Stimulated activated naive CD4-positive, alpha-beta T cell treated with Interleukin-2 at 50 U/mL for 16 hours (primary cell): ENCODE results near the gene THSD7B.
"Not testable (repeated sequence)": the region's sequence is repeated elsewhere in the genome, so short reads cannot be mapped to it uniquely, and the experiment has no call there.

Experiments
- DNase-seq: peaks from one replicate; lab custom pipeline; 2025; lab: John Stamatoyannopoulos, UW

The THSD7B gene

GRCh38 chr2:137049518-137049917, 284.2 kb downstream of the THSD7B start:
- DNase-seq: no peak

DNA sequence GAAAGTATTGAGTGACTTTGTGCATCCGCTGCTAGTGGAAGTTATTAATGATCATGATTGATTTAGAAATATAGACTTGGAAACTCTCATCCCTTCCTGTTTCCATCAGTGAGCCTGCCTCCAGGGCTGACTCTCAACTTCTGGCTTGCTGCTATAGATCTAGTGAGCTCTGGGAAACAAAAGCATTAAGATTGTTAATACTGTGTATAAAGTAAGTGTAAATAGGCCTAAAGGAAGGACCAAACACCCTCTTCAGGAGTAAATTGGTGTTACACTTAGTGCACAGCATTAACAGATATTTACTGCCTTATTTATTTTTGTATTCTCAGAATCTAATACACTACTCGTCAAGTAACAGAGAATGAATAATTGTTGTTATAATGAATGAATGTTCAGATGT, 285.6 kb downstream of the THSD7B start:
- no peak for DNase-seq

- DNase-seq: no peak
These were observed 286.5 kb downstream of the THSD7B start for GRCh38 chr2:137051778-137052398.

- no peak for DNase-seq
These were observed 291.4 kb downstream of the THSD7B start for GRCh38 chr2:137056704-137057103.

DNA sequence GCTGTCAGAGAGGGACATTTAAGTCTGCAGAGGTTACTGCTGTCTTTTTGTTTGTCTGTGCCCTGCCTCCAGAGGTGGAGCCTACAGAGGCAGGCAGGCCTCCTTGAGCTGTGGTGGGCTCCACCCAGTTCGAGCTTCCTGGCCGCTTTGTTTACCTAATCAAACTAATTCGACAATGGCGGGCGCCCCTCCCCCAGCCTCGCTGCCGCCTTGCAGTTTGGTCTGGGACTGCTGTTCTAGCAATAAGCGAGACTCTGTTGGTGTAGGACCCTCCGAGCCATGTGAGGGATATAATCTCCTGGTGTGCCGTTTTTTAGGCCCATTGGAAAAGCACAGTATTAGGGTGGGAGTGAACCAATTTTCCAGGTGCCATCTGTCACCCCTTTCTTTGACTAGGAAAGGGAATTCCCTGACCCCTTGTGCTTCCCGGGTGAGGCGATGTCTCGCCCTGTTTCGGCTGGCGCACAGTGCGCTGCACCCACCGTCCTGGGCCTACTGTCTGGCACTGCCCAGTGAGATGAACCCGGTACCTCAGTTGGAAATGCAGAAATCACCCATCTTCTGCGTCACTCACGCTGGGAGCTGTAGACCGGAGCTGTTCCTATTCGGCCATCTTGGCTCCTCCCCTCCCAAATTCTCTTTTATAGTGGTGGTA, 310.9 kb downstream of the THSD7B start:
- not testable (repeated sequence) for DNase-seq

DNA sequence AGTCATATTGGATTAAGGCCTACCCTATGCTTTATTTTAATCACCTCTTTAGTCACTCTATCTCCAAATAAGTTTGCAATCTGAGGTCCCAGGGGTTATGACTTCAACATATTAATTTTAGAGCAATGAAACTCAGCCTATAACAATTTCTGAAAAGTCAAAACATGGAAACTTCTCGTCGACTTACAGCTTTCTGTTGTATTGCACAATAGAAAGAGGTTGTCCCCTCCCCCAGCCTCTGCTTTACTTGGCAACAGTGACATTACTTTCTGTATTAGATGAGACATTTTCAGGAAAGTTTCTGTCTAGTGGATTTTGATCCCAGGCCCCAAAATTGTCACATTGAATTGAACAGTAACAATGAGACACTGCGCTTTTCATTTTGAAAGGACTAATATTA, 326.4 kb downstream of the THSD7B start:
- no peak for DNase-seq

DNA sequence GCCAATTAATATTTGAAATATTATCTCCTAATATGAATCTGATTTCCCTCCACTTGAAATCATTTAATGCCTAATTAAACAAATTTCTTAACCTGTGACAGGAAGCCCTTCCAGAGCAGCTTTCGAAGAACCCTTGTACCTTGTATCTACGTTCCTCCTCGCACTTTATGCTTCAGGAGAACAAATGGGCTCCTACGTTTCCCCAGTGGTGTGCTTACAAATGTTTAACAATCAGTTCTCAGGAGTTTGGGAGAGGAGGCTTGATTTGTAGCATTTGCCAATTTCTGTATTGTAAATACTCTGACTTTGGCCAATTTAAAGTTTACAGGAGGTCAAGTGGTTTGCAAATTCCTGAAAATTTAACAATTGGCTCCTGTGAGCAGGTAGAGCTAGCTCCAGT, 327.8 kb downstream of the THSD7B start:
- no peak for DNase-seq

DNA sequence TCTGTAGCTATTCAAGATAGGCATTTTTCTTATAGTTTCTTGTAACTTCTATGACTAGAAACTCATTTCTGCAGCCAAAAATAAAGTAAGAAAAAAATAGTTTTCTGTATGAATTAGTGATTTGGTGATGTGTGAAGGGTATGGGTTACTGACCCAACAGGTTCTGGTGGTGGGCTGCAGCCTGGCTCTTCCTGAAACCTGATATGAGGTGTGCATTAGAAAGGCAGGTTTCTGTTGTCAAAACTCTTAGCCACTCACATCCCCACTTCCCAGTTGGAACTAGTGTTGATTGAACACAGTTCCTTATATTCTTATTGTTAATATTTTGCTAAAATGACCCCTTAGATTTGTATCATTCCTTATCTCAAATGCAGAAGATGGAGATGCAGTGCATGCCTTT, 330.8 kb downstream of the THSD7B start:
- no peak for DNase-seq

DNA sequence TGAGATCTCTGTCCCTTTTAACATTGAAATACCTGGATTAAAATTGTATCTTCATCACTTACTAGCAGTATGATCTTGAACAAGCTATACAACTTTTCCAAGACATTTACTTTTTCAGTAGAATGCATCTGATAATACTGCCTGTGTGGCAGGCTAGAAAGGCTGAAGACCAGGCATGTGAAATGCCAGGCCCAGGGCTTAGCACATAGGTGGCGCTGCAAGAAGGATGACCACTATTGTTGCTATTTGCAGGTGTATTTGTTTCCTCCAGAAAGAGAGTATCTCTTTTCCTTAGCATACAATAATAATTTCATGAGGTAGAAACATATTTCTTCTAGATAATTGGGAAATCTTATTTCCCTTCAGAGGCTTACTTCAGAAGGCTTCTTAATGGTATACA, 331.3 kb downstream of the THSD7B start:
- DNase-seq: no peak

DNA sequence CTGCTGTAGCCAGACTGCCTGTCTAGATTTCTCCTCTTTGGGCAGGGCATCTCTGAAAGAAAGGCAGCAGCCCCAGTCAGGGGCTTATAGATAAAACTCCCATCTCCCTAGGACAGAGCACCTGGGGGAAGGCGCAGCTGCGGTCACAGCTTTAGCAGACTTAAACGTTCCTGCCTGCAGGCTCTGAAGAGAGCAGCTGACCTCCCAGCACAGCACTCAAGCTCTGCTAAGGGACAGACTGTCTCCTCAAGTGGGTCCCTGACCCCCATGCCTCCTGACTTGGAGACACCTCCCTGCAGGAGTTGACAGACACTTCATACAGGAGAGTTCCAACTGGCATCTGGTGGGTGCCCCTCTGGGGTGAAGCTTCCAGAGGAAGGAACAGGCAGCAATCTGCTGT, 336.5 kb downstream of the THSD7B start:
- DNase-seq: not testable (repeated sequence)

DNA sequence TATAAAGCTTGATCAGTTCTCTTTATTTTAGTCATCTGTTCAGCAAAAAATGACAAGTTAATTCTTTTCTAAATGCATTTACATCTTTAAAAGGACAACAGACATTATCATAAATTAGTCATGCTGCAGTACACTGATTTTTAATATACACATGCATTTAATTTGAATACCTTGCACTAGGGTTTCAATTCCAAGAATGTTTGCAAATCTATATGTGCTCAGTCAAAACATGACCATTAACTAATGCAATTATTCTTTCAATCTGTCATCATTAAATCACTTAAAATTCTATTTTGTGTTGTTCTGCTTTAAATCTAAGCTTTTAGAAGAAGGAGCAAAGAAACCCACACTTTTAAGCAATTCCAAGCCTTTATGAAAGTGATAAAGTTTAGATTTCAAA, 342.6 kb downstream of the THSD7B start:
- DNase-seq: no peak

GRCh38 chr2:137111896-137112295, 346.6 kb downstream of the THSD7B start:
- no peak for DNase-seq

DNA sequence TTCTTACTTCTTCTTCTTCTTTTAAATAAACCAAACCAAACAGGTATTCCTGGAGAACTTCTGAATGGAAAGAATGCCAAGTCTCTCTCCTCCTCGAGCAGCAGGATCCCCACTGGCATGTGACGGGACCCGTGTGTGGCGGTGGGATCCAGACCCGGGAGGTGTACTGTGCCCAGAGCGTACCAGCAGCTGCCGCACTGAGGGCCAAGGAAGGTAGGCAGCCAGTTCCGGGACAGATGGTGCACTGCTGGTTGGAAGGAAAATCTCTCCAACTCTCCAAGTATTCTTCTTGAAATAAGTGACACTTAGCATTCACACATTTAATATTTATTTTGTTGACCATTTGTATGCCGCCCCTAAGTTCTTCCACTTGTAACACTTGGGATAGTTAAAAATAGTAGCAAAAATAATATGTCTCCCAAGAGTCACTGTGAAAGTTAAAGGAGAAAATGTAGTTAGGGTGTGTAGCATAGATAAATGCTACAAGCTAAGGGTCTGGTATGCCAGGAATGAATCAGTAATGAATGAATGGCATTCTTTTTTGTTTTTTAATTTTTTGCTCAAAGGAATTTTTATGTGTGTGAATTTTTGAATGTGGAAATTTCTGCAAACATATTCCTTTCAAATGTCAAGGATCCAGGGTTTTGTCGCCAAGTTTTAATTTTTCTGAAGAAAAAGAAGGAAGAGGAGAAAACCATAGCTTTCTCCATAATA, 349.9 kb downstream of the THSD7B start:
- DNase-seq: no peak

DNA sequence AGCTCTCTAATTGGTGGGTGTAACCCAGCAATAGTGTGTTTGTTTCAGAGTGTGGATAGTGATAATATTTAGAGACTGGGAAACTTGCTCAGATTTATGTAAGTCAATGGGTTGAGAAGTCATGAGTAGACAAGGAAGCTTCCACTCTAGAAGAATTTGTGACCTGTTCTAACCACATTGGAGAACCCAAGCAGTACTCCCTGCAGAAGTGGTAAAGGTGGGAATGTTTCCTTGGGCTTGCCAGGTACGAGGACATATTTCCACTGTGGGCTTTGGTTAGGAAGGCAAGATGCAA, 350.4 kb downstream of the THSD7B start:
- DNase-seq: no peak

- DNase-seq: no peak
These were observed 352.0 kb downstream of the THSD7B start for GRCh38 chr2:137117385-137117784.

- DNase-seq: no peak
These were observed 352.8 kb downstream of the THSD7B start for GRCh38 chr2:137118140-137118539.

- no peak for DNase-seq
These were observed 357.9 kb downstream of the THSD7B start for GRCh38 chr2:137123226-137123625.

GRCh38 chr2:137133225-137133624, 367.9 kb downstream of the THSD7B start:
- DNase-seq: no peak

DNA sequence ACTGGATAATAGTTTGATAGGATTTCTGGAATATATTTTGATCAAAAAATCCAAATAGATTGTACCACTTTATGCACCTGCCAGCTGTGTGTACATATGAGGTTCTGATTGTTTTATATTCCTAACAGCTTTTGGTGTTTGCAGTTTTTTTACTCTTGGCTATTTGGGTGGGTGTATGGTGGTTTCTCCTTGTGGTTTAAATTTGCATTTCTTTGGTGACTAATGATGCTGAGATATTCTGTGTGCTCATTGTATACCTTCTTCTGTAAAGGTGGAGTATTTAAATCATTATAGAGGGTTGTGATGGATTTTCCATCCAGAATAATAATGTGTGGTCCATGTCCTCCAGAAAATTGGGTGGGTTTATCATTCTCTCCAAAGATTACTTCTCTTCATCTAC, 372.9 kb downstream of the THSD7B start:
- DNase-seq: no peak

GRCh38 chr2:137151731-137152130, 386.4 kb downstream of the THSD7B start:
- DNase-seq: no peak

DNA sequence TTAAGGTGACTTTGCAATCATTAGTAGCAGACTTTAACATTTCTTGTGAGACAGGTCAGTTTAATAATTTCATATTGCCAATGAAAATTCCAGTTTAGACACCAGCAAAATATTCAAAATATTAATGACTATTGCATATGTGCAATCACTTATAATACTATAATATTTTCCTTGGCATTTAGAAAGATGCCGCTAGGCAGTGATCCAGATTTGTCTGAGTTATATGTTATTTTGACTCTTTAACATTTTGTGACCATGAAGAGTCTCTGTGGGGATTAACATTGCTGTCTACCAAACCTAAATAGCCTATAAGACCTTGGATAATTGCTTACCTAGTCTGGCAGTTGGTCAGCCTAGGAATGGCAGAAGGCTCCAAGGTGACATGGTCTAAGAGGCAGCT, 389.6 kb downstream of the THSD7B start:
- no peak for DNase-seq

DNA sequence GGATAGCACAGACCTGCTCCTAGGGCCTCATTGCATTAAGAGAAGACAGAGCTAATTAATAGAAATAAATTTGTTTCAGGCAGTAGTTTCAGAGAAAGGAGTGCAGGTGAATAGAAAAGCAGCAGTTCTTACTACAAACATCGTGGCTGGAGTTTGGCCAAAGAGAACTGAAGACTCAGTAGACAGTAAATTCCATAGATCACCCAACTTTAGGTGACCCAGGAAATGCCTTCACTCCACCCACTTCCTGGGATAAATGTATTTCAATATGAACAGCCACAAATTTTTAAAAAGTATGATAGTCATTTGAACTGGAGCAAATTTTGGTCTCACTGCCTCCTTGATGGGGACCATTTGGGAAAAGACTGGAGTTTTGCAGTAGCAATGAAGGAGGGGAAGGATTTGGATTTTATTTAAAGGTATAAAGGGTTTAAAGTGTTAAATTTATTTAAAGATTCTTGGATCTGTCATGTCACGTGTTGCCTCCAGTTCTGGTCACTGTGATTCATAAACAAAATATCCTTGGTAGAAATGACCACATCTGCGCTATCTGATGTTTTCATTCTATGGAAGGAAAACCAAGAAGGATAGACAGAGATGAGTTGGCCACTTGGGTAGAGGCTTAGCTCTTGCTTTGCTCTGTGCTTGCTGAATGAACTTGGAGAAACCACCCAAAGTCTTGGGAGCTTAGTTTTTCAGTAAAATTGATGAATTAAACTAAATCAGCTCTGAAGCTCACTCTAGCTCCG, 390.2 kb downstream of the THSD7B start:
- DNase-seq: no peak
